Measurements from ENCODE around the gene SKAP1. TPM values are rescaled to one million over a fixed set of nuclear protein-coding genes. Genes with fewer than 3 reads are reported as not detected.

SKAP1 gene
- total and polyA plus RNA-seq, 2 experiments from 2014 or later, result 0.27 TPM; not detected in 1

- Histone ChIP-seq H3K4me2 (no peak overlapping the region; the same call in 1 of the 2 replicates), H3K27me3 (ENCODE audit: insufficient read depth) (peaks cover 12% of the 10 kb centered on the region), H3K36me3 (ENCODE audit: insufficient read depth) (no peaks in the 10 kb centered on the region), H2AFZ (no peak overlapping the region), H3K4me1 (ENCODE audit: insufficient read depth) (peaks cover 29% of the 10 kb centered on the region), H4K20me1 (replicated peaks; ENCODE audit: insufficient read depth) (no peaks in the 10 kb centered on the region), H3K79me2 (replicated peaks; ENCODE audit: insufficient read depth) (no peaks in the 10 kb centered on the region), H3K27ac (ENCODE audit: low read depth) (no peak overlapping the region), H3K9me2 (ENCODE audit: insufficient read depth) (no peaks in the 10 kb centered on the region), H3F3A (replicated peaks; ENCODE audit: low read depth) (no peaks in the 10 kb centered on the region), H3K4me3 (no peak overlapping the region)
- H3K9me3 Mint-ChIP-seq, result peaks cover 8% of the 10 kb centered on the region; the same call in 2 of the 3 replicates
- H3K27me3 Mint-ChIP-seq (ENCODE audit: insufficient read depth, low read depth, poor library complexity), result peaks cover 22% of the 10 kb centered on the region
- ATAC-seq, result no peak
- H3K36me3 Mint-ChIP-seq (ENCODE audit: low read depth), result no peaks in the 10 kb centered on the region
- H3K4me1 Mint-ChIP-seq, result peaks cover 29% of the 10 kb centered on the region
- no peak for TF ChIP-seq ZNF114 (CRISPR knock-in tag; IDR thresholded peaks at IDR 0.05)
- no peak for TF ChIP-seq STAT1 (IDR thresholded peaks at IDR 0.05; ENCODE audit: unreplicated experiment)
- no peak for TF ChIP-seq EZH2 (IDR thresholded peaks at IDR 0.05; ENCODE audit: low read depth, unreplicated experiment)
- TF ChIP-seq JUNB (IDR thresholded peaks at IDR 0.05; ENCODE audit: unreplicated experiment), result no peak
- no peak for TF ChIP-seq ZNF462 (CRISPR knock-in tag; IDR thresholded peaks at IDR 0.05)
- no peak for TF ChIP-seq ZNF331 (CRISPR knock-in tag; IDR thresholded peaks at IDR 0.05; ENCODE audit: low read depth)
- TF ChIP-seq EZH2phosphoT487 (IDR thresholded peaks at IDR 0.05; ENCODE audit: unreplicated experiment), result no peak
- no peak for TF ChIP-seq POLR2AphosphoS5 (IDR thresholded peaks at IDR 0.05; ENCODE audit: low read depth)
- no peak for TF ChIP-seq NANOG (IDR thresholded peaks at IDR 0.05; ENCODE audit: borderline replicate concordance)
- TF ChIP-seq REST (IDR thresholded peaks at IDR 0.05; ENCODE audit: unreplicated experiment), result no peak
- no peak for TF ChIP-seq ETS1 (IDR thresholded peaks at IDR 0.05)
- no peak for TF ChIP-seq CTCF (conservative IDR thresholded peaks at IDR 0.05; ENCODE audit: low read depth in 2 of 2)
- TF ChIP-seq CREB1 (CRISPR knock-in tag; IDR thresholded peaks at IDR 0.05; ENCODE audit: low read depth), result no peak
- DNase-seq (ENCODE audit: low spot score), result no peak
- H3K27ac Mint-ChIP-seq, result no peak overlapping the region
- H3K4me3 Mint-ChIP-seq, result no peak overlapping the region
Observed at GRCh38 chr17:48455791-48456190, 25.8 kb upstream of the SKAP1 start.

All from GM23338 (cell line).